GM21737 (cell line): ENCODE data around the gene DNAJC18.
"Not testable (repeated sequence)": the region's sequence is repeated elsewhere in the genome, so short reads cannot be mapped to it uniquely, and the experiment has no call there.

Experiments used
- ATAC-seq: cut with Tn5 transposase; IDR thresholded peaks from one replicate; pipeline ENCODE4 v1.9.1; 2021; ENCODE audit warnings: mild to moderate bottlenecking, moderate library complexity; ENCODE audit not compliant: unreplicated experiment

Gene DNAJC18

GRCh38 chr5:139431706-139432105, 7.6 kb downstream of the DNAJC18 start:
- no peak for ATAC-seq

GRCh38 chr5:139430015-139430414, 9.3 kb downstream of the DNAJC18 start:
- ATAC-seq = no peak

- no peak for ATAC-seq
These were observed 13.0 kb downstream of the DNAJC18 start for GRCh38 chr5:139426203-139426885.

GRCh38 chr5:139425497-139425896, 13.8 kb downstream of the DNAJC18 start:
- ATAC-seq = no peak

GRCh38 chr5:139422307-139422893, 16.9 kb downstream of the DNAJC18 start:
- no peak for ATAC-seq

GRCh38 chr5:139419226-139420192, 19.8 kb downstream of the DNAJC18 start:
- no peak for ATAC-seq

GRCh38 chr5:139418793-139419192, 20.5 kb downstream of the DNAJC18 start:
- ATAC-seq = no peak

GRCh38 chr5:139417214-139417613, 22.1 kb downstream of the DNAJC18 start:
- no peak for ATAC-seq

- ATAC-seq = no peak
These were observed 22.7 kb downstream of the DNAJC18 start for GRCh38 chr5:139416651-139417050.

- no peak for ATAC-seq
These were observed 23.5 kb downstream of the DNAJC18 start for GRCh38 chr5:139415869-139416268.

GRCh38 chr5:139415221-139415861, 24.0 kb downstream of the DNAJC18 start:
- ATAC-seq = no peak

- ATAC-seq = no peak
These were observed 24.7 kb downstream of the DNAJC18 start for GRCh38 chr5:139414581-139415130.

GRCh38 chr5:139413963-139414362, 25.4 kb downstream of the DNAJC18 start:
- no peak for ATAC-seq

GRCh38 chr5:139413153-139413552, 26.2 kb downstream of the DNAJC18 start:
- no peak for ATAC-seq

GRCh38 chr5:139410993-139411828, 28.1 kb downstream of the DNAJC18 start:
- ATAC-seq = no peak

- no peak for ATAC-seq
These were observed 29.0 kb downstream of the DNAJC18 start for GRCh38 chr5:139410121-139410992.

- not testable (repeated sequence) for ATAC-seq
These were observed 30.2 kb downstream of the DNAJC18 start for GRCh38 chr5:139409116-139409515.

- ATAC-seq = no peak
These were observed 31.1 kb downstream of the DNAJC18 start for GRCh38 chr5:139408191-139408590.

- no peak for ATAC-seq
These were observed 31.8 kb downstream of the DNAJC18 start for GRCh38 chr5:139407517-139407916.
